Measurements from ENCODE around the gene HLA-E.
"Not testable (repeated sequence)": the region's sequence is repeated elsewhere in the genome, so short reads cannot be mapped to it uniquely, and the experiment has no call there.

Gene HLA-E

DNA sequence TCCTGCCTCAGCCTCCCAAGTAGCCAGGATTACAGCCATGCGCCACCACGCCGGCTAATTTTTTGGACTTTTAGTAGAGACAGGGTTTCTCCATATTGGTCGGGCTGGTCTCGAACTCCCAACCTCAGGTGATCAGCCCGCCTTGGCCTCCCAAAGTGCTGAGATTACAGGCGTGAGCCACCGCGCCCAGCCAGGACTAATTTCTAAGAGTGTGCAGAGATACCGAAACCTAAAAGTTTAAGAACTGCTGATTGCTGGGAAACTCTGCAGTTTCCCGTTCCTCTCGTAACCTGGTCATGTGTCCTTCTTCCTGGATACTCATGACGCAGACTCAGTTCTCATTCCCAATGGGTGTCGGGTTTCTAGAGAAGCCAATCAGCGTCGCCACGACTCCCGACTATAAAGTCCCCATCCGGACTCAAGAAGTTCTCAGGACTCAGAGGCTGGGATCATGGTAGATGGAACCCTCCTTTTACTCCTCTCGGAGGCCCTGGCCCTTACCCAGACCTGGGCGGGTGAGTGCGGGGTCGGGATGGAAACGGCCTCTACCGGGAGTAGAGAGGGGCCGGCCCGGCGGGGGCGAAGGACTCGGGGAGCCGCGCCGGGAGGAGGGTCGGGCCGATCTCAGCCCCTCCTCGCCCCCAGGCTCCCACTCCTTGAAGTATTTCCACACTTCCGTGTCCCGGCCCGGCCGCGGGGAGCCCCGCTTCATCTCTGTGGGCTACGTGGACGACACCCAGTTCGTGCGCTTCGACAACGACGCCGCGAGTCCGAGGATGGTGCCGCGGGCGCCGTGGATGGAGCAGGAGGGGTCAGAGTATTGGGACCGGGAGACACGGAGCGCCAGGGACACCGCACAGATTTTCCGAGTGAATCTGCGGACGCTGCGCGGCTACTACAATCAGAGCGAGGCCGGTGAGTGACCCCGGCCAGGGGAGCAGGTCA, at the start of gene HLA-E:
HLA-E (plus strand) TSS at position 429 of the 945 bp plus-strand sequence; CDS start at position 452, 23 bp downstream.
- peak; percentile 85 to 90 for DNase-seq (ENCODE audit: low read depth in 2 of 2)

DNA sequence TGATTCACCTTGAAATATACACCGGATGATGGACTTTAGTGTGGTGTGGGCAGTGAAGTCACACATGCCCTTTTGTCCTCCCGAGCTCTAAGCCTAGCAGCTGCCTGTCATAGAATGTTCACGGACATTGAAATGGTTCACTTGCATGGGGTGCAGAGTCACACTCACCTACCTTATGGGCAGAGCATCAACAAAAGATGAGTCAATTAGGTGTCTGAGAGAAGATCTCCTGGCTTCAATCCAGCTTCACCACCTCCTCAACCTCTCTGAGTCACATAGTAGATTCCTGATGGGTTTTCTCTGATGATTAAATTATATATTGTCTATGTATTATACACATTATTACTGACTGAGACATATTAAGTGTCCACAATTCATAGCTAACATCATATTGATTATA, 48.1 kb upstream of the HLA-E start:
- no peak for DNase-seq (ENCODE audit: low read depth in 2 of 2)

GRCh38 chr6:30443657-30444450, 45.5 kb upstream of the HLA-E start:
- no peak for DNase-seq (ENCODE audit: low read depth in 2 of 2)

DNA sequence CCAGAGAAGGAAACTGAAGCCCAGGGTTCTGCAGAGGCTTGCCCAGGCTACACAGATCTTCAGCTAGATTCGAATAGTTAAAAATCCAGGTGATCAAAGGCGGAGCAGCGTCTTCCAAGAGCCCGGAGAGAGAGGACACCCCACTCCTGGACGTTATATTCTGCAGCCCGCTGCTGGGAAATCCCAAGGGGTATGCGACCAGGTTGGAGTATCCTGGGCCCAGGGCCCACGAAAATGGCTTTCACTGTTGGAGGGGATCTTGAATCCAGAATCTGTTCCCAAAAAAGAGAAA, 44.9 kb upstream of the HLA-E start:
- DNase-seq (ENCODE audit: low read depth in 2 of 2), result no peak

DNA sequence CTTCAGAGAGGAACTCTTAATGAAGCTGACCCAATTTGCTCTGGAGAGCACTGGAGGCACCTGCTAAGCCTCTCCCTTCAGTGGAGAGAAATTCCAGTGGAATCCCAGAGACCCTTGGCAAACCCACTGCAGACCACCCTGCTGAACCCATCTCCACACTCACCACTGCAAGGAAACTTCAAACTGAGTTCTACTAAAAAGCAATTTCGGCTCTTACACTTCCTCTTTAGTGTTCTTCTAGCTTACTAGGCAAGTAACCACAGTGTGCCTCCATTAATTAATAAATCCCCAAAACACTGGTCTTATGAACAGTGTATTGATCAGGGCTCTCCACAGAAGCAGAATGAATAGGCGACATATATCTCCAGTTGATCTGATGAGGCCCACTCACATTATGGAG, 43.0 kb upstream of the HLA-E start:
- DNase-seq (ENCODE audit: low read depth in 2 of 2), result no peak

DNA sequence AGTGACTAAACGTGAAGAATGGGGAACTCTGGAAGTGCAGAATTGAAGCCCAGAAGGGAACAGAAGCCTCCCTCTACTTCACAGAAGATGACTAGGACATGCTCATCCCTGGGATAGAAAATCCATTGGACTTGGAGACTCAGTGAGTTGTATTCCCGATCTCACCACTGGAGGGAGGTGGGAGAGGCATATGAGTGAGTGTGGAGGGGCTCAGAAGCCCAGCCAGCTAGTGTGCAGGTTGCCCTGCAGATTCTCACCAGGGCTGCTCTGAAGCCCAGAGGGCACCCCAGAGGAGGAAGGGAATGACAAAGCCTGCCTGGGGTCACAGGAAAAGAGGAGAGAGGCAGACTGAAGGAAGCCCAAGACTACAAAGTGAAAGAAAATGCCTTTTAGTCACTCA, 42.1 kb upstream of the HLA-E start:
- DNase-seq (ENCODE audit: low read depth in 2 of 2), result no peak

DNA sequence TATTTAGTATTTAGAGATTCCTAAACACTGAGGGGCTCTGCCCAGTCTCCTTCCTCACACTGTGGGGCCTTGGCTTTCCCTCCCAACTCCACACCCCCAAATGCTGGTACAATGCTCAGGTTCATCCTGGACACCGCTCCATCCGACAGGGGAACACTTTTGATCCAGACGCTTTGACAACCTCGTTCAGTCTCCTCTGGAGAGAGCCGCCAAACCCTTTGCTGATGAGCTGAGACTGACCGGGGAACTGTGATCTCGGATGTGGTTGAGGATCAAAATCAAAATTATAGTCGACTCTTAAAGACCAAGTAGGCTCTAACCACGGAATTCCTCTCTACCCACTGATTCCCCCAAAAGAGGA, 38.8 kb upstream of the HLA-E start:
- no peak for DNase-seq (ENCODE audit: low read depth in 2 of 2)

GRCh38 chr6:30450909-30451841, 38.1 kb upstream of the HLA-E start:
- DNase-seq (ENCODE audit: low read depth in 2 of 2), result peak in 1 of 2 donors; percentile 33

GRCh38 chr6:30452736-30453507, 36.4 kb upstream of the HLA-E start:
- no peak for DNase-seq (ENCODE audit: low read depth in 2 of 2)

DNA sequence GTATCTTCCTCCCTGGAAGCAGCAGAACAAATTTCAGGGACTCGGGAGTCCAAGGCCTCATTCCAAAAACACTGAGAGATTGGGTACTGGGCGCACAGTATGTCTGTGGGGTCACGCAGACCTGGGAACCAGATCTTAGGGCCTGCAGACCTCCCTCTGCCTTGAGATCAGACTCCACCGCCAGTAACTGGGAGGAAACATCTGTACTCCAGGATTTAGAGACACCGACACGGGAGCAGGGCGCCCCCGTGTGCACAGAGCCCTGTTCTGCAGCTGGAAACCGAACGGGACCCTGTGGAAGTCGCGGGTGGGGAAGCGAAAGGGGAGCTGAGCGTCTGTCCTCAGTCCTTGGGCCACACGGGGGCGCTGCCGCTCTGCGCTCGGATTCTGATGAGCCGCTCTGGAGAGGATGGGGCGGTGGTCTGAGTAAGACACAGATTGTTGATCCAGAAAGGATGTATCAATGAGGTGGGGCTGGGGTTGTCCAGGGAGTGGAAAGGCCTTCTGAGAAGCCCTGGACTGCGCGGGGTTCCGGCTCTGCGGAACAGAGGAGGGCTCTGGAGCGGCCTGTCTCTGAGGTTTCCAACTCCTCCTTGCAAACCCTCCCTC, 35.7 kb upstream of the HLA-E start:
- DNase-seq (ENCODE audit: low read depth in 2 of 2), result peak; percentile 62 to 87

GRCh38 chr6:30459145-30459544, 30.2 kb upstream of the HLA-E start:
- no peak for DNase-seq (ENCODE audit: low read depth in 2 of 2)

GRCh38 chr6:30461055-30461454, 28.3 kb upstream of the HLA-E start:
- DNase-seq (ENCODE audit: low read depth in 2 of 2), result no peak

- no peak for DNase-seq (ENCODE audit: low read depth in 2 of 2)
Measured at GRCh38 chr6:30462482-30462881, 26.8 kb upstream of the HLA-E start.

DNA sequence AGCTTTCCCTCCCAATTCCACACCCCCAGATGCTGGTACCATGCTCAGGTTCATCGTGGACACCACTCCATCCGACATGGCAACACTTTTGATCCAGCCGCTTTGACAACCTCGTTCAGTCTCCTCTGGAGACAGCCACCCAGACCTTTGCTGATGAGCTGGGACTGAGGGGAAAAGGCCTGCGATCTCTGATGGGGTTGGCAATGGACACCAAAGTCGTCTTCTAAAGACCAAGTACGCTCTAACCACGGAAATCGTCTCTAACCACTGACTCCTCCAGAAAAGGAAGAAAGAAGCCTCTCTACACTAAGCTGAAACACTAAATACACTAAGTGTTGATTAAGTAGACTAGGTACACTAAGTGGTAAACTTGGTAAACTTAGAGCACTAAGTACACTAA, 26.1 kb upstream of the HLA-E start:
- no peak for DNase-seq (ENCODE audit: low read depth in 2 of 2)

DNA sequence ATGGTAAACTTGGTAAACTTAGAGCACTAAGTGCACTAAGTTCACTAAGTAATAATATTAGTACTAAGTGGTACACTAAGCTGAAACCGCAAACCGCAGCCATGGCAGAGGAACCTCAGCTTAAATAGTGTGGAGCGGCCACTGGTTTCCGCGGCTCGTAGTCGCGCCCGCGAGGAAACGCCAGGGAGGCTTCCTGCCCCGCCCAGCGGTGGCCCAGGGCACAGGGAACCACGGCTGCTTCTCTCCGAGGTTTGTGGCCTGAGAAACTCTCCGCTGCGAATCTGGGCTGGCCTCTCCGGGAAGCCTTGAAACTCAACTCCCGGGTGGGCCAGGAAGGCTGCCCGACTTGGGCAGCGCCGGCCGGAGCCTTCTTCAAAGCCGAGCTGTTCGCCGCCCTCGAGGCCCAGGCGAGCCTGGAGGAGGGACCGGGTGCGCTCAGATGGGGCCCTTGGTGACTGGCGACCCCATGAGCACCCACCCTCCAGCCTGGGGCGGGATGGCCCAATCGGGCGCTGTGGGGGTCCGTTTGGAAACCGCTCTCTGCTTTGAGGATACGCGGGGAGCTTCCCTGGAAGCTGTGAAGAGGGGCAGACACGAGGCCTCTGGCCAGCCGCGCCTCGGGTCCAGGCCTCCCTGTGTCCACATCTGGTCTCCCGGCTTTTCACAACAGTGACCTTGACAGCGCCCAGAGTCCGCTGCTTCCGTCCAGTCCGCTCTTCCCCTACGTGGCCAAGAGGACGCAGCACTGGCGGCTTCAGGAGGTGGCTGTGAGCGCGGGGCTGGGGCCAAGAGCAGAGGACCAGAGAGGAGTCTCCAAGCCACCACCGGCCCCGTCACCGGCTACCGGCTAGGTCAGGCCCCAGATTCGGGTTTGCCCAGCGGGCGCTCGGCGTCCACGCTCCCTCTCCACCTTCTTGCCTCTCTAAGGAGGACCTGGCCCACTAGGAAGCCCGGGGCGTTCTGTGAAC, 25.4 kb upstream of the HLA-E start:
- peak in 1 of 2 donors; percentile 45 for DNase-seq (ENCODE audit: low read depth in 2 of 2)

- DNase-seq (ENCODE audit: low read depth in 2 of 2), result no peak
Measured at GRCh38 chr6:30465595-30466306, 23.6 kb upstream of the HLA-E start.

DNA sequence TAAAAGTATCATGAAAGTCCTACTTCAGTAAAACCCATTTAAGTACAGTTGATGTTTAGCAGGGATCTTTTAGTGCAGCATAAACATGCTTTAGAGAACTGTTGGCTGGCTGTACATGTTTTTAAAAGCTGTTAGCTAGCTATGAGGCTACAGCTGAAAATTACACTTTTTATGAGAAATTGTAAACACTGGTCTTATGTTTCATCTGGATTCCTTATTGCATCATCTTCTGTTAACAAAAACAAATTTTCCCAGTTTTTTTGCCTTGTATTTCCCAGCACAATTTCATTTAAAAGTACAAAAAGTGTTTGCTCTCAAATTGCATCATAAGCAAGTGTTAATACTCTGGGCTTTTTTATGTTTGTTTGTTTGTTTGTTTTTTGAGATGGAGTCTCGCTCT, 18.3 kb upstream of the HLA-E start:
- DNase-seq (ENCODE audit: low read depth in 2 of 2), result no peak

- DNase-seq (ENCODE audit: low read depth in 2 of 2), result not testable (repeated sequence)
Measured at GRCh38 chr6:30475116-30475515, 14.2 kb upstream of the HLA-E start.
